Stimulated activated CD8-positive, alpha-beta memory T cell treated with anti-CD3 and anti-CD28 coated beads, Interleukin-2, amount 100 ng/mL, for 1 hour (primary cell): ENCODE measurements around the gene NRXN2.

ENCODE experiments used
- DNase-seq, 2 donors: peaks; one replicate each; pipeline ENCODE4 v3.0.0-alpha.2; 2020; ENCODE audit warnings: low read depth in 2 of 2

The NRXN2 gene

GRCh38 chr11:64743591-64744543 lies 20.9 kb upstream of the NRXN2 start, which contains the start of gene RASGRP2:
Gene RASGRP2, minus strand, starts transcription at chr11:64744142. Its CDS starts 1,276 bp downstream, at chr11:64742866.
- peak; percentile 68 to 78 for DNase-seq

- peak; percentile 60 to 66 for DNase-seq
Measured at GRCh38 chr11:64742889-64743590, 20.0 kb upstream of the NRXN2 start.

- DNase-seq = no peak
Measured at GRCh38 chr11:64742087-64742888, 19.3 kb upstream of the NRXN2 start.

- no peak for DNase-seq
Measured at GRCh38 chr11:64741375-64742086, 18.5 kb upstream of the NRXN2 start.

- no peak for DNase-seq
Measured at GRCh38 chr11:64739871-64740270, 16.9 kb upstream of the NRXN2 start.

GRCh38 chr11:64736654-64737053 lies 13.7 kb upstream of the NRXN2 start:
- DNase-seq = no peak

- no peak for DNase-seq
Measured at GRCh38 chr11:64735725-64736259, 12.8 kb upstream of the NRXN2 start.

- DNase-seq = no peak
Measured at GRCh38 chr11:64734811-64735724, 12.1 kb upstream of the NRXN2 start.

GRCh38 chr11:64731601-64732000 lies 8.6 kb upstream of the NRXN2 start:
- DNase-seq = no peak

- no peak for DNase-seq
Measured at GRCh38 chr11:64729851-64730382, 6.9 kb upstream of the NRXN2 start.

- DNase-seq = no peak
Measured at GRCh38 chr11:64728757-64729365, 5.9 kb upstream of the NRXN2 start.

- DNase-seq = no peak
Measured at GRCh38 chr11:64726867-64727530, 4.0 kb upstream of the NRXN2 start.

- DNase-seq = no peak
Measured at GRCh38 chr11:64726211-64726641, 3.2 kb upstream of the NRXN2 start.

GRCh38 chr11:64724863-64725532 lies 2.0 kb upstream of the NRXN2 start:
- DNase-seq = no peak

- no peak for DNase-seq
Measured at GRCh38 chr11:64723907-64724862, 1.2 kb upstream of the NRXN2 start.

GRCh38 chr11:64722141-64723065 lies 594 bp downstream of the NRXN2 start:
- DNase-seq = no peak
